HG02981 (cell line): ENCODE data around the gene DLX3.
"Not testable (repeated sequence)": the region's sequence is repeated elsewhere in the genome, so short reads cannot be mapped to it uniquely, and the experiment has no call there.

Experiments used
- ATAC-seq: cut with Tn5 transposase; IDR thresholded peaks from one replicate; pipeline ENCODE4 v1.9.1; 2021; ENCODE audit warnings: mild to moderate bottlenecking, moderate library complexity; ENCODE audit not compliant: unreplicated experiment

Gene DLX3

GRCh38 chr17:49995055-49995738, at the start of gene DLX3:
Gene DLX3, minus strand, starts transcription at chr17:49995224. Its CDS starts 226 bp downstream, at chr17:49994998.
- no peak for ATAC-seq

GRCh38 chr17:50044483-50044882, 49.5 kb upstream of the DLX3 start:
- no peak for ATAC-seq

- no peak for ATAC-seq
These were observed 48.5 kb upstream of the DLX3 start for GRCh38 chr17:50043290-50044148.

DNA sequence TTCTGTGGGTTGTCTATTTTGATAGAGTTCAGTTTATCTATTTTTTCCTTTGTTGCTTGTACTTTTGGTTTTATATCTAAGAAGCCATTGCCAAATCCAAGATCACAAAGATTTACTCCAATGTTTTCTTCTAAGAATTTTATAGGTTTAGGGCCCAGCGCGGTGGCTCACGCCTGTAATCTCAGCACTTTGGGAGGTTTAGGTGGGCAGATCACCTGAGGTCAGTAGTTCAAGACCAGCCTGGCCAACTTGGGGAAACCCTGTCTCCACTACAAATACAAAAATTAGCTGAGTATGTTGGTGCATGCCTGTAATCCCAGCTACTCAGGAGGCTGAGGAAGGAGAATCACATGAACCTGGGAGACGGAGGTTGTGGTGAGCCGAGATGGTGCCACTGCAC, 47.2 kb upstream of the DLX3 start:
- no peak for ATAC-seq

- ATAC-seq, result not testable (repeated sequence)
These were observed 45.5 kb upstream of the DLX3 start for GRCh38 chr17:50040496-50040895.

- no peak for ATAC-seq
These were observed 44.0 kb upstream of the DLX3 start for GRCh38 chr17:50039058-50039457.

DNA sequence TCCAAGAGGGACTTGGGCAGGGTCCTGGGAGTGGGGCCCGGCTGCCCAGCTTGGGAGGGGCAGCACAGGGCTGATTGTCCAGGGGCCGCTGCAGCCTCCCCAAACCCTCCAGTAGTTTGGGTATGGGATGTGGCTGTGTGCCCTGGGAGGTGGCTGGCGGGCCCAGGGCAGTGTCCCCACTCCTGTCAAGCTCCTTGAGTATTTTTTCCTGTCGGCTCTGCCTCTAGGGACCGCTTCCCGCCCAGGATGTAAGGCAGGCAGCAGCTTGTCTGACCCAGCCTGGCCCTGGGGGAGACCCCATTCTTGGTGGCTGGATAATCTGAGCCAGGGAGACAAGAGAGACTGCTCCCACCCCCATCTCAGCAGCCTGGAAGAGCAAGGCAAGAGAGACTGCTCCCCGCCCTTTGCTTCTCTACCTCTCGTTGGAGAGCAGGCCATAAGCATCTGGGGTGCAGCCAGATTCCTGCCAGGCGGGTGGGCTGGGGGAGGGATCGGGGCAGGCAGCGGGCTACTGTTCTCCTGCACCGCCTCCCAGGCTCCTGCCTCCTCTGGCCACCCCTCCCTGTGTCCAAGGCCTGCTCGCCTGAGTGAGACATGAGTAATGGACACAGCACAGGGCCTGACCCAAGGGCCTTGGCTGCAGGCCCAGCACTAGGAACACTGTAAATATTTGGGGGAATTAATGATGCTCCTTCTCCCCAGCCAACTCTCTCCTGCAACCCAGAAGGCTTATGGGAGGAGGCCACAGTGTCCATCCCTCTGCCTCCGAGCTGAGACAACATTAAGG, 42.5 kb upstream of the DLX3 start:
- no peak for ATAC-seq

DNA sequence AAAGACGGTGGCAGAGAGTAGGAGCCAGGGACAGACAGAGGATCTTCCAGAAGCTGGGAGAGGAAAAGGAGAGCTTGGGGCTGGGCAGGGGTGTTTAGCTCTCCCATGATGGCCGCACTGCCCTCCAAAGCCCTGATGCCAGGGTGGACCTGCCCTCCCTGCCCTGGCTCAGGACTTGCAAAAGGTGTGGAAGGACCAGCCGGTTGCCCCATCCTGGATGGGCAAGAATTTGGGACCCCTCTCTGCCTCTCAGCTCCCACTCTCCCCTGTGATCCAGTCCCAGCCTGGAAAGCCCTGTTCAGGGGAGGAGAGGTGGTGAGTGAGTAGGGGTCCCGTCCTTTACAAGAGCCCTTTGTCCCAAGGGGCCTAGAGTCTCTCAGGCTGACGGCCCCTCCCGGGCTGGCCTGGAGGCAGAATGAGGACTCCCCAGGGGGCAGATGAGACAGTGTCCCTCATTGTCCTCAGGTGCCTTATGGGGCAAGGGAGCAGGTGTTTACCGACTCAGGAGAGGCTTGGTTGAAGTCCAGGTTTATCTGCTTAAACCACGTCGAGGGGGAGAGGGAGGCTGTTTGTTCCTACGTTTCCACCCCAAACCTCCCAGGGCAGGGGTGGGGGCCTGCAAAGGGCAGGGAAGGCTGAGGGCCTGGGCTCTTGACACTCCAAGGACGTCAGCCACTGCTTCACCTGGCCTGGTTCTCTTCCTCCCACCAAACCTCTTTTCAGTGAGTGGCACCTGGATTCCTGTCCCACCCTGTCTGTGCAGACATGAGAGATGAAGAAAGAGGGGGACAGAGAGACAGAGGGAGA, 41.6 kb upstream of the DLX3 start:
- ATAC-seq, result no peak

DNA sequence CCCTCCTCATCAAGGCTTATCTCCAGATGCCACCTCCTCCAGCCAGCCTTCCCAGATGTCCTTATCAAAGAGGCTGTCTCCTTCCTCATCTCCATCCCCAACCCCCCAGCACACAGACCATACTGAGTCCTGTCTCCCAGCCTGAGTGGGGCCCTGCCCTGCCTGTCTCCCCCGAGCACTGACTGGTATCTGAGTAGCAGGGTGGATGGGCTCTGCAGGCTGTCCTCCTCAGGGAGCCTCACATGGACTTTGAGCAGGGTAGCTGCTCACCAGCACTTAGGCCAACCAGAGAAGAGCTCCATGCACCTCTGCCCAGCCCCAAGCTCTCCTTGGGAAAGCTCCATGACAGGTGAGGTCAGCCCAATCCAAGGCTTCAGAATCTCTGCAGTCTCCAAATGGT, 40.9 kb upstream of the DLX3 start:
- no peak for ATAC-seq

- ATAC-seq, result no peak
These were observed 40.4 kb upstream of the DLX3 start for GRCh38 chr17:50035421-50035879.

DNA sequence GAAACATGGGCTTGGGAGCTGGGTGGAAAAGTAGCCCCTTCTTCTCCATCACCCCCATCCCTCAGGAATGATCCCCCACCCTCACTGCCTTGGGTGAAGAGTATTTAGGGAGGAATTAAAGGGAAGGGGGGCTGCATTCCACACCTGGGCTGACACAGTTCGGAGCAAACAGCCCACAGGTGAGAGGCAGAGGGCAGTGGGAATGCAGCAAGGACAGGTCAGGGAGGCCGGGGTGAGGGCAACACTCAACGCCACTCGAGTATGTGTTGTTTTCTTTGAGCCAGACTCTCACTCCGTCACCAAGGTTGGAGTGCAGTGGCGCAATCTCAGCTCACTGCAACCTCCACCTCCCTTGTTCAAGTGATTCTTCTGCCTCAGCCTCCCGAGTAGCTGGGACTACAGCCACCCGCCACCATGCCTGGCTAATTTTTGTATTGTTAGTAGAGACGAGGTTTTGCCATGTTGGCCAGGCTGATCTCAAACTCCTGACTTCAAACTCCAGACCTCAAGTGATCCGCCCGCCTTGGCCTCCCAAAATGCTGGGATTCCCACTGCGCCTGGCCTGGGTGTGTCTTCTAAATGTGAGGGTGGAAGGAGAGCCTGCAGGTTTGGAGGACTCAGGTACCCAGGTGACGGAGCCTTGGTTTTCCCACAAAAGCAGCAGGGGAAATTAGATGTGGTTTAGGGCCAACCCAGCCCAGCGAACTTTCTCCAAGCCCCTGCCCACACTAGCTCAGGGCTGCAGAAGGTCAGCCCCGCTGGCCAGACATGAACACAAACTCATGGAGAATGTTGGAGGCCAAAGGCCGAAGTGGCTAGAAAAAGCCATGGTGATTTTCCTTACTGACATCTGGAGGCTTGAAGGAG, 39.7 kb upstream of the DLX3 start:
- ATAC-seq, result no peak

- ATAC-seq, result no peak
These were observed 38.3 kb upstream of the DLX3 start for GRCh38 chr17:50033316-50033715.

DNA sequence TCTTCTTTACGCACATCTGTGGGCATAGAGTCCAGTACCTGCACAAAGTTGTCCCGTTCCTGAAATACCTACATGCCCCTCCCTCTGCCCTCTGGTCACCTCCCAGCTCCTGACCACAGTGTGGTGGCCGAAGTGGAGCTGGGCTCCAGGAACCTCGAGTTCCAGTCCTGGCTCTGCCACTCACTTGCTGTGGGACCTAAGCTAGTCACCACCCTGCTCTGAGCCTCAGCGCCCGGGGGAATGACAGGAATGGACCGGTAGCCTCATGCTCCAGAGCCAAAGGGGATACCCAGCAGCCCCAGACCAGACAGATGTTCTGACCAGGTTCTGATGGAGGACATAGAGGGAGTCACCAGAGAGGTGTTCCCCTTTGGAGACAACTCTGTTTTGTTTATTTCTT, 34.2 kb upstream of the DLX3 start:
- ATAC-seq, result no peak

- ATAC-seq, result no peak
These were observed 33.7 kb upstream of the DLX3 start for GRCh38 chr17:50028736-50029120.

DNA sequence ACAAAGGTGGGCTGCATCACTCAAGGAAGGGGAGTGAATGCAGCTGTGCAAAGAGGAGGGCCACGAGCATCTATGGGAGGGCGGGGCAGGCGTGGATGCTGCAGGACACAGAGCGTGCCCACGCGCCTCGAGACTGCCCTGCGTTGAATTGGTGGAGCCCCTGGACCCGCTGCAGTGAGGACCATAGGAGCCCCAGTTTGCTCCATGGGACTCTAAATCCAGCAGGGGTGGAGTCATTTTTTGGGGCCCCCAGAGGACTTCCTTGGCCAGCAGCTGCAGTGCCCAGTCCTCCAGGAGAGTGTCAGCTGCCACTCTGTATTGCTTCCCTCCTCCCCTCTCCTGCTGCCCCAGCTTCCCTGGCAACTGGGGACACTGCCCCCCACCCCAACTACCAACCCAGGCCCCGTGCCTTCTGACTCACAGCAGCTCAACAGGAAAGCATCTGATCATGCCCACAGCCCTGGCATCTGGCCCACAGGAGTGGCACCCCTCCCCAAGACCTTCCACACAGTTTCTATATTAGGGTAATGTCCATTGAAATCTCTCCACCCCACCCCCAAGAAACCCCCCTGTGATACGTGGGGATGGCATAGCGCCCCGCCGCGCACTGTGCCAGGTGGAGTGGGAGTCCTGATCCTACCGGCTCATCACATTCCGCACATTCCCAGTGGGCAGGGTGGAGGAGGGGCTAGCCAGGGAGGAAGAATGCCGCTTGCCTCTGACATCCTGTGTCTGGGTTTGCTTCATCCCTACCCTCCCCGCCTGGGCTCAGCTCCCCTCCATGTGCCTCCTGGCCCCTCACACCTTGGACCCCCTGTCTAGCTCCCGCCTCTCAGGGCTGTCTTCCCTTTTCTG, 33.1 kb upstream of the DLX3 start:
- no peak for ATAC-seq

- no peak for ATAC-seq
These were observed 32.3 kb upstream of the DLX3 start for GRCh38 chr17:50027172-50027880.

DNA sequence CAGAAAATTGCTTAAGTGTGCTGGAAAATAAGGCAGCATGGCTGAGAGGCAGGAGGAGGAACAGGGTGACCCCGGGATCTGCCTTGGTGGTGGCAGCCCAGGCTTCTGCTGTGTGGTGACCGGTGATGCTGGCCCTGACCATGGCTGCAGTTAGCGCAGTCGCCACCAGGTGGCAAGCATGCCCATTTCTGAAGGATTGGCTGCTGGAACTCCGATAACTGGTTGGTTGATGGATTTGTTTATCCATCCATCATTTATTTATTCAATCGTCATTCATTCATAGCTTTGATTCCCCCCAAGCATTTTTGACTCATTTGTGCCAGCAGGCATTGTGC, 31.8 kb upstream of the DLX3 start:
- no peak for ATAC-seq

GRCh38 chr17:50026046-50026675, 31.1 kb upstream of the DLX3 start:
- no peak for ATAC-seq
